ENCODE measurements around the gene DPP10.

DPP10 gene

DNA sequence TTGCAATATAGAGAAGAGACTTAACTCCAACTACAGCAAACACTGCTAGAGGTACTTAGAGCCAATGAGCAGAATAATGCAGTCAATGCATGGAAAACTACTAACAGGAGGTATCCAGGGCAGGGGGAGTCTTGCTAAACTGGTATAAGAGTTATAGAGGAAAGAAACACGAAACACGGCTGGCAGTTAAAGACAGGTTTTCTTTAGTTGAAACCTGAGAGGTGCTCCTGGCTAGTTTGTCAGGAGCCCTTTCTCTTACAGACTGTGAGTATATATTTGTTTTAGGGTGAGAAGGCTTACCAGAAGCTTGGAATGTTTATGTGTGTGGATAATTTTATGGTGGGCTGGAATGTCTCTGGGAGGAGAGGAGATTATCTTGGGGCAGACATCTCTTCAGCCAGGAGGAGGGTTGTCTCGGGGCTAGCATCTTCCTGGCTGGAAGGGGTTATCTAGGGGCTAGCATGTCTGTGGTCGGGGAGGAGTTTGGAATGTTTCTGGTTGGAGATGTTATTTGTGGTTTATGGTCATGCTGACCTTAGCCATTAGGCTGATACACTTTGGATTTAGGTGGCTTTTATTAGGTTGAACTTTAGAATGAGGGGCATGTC is 1048.8 kb downstream of the DPP10 start:
- no peak for DNase-seq

DNA sequence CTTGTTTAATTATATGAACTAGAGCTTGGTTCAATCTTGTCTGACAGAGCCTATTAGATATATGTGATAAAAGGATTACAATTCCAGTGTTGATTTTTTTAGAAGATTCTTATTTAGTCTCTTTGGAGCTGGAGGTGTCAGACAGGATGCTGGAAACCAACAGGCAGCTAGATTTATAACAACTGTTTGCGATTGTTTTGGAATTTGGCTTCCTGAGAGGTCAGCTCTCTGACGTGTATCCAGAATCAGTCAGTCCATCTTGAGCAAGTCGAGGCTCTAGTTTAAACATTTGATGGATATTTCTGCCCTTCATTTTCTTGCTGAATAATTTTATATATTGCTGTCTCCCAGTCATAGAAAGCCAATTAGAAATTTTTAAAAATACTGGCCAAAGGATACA is 1062.9 kb downstream of the DPP10 start:
- no peak for DNase-seq

DNA sequence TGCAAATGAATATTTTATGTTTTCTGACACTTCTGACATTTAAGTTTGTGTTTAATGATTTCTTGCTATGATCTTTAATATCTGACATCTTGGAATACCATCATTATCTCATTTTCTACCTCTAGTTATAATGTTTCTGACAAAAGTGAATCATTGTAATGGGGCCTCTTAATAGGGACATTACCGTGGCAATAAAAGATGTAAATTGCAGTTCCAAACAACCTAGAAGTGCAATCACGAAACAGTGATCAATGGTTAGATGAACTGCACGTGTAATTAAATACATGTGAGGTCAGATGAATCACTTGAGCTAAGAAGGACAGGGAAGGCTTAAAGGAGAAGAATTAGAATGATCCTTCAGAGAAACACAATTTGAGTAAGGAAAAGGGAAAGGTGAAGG is 1078.3 kb downstream of the DPP10 start:
- no peak for DNase-seq

DNA sequence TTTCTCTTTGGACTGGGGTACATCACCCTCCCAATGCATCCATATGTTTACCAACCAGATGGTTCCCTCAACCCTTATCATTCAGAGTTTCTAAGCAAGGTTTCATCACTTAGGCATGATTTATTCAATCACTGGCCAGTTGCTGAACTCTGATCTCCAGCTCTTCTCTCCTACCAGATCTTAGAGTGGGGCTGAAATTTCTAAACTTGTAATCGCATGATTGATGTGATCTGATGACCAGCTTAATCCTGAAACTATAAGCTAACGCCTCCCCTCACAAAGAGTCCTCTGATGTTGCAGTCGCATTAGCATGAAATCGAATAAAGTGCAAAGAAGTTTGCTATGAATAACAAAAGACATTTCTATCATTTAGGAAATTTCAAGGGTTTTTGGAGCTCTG is 1082.0 kb downstream of the DPP10 start:
- DNase-seq: no peak

DNA sequence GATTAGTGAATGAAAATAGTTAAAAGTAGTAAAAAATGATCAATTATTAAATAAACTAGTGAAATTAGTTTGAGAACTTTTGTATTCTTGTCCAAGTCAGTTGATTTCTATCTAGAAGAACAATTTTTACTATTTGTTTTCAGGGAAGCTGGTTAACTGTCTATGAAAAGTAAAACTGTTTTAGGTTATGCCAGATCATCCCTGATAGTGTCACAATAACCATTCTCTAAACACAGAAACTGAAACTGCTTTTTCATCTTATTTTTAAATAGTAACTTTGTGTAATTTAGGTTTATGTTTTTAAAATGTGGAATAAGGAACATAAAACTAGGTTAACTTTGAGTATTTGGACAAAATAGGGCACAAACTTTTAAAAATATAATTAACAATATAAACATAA is 1087.2 kb downstream of the DPP10 start:
- DNase-seq: no peak

DNA sequence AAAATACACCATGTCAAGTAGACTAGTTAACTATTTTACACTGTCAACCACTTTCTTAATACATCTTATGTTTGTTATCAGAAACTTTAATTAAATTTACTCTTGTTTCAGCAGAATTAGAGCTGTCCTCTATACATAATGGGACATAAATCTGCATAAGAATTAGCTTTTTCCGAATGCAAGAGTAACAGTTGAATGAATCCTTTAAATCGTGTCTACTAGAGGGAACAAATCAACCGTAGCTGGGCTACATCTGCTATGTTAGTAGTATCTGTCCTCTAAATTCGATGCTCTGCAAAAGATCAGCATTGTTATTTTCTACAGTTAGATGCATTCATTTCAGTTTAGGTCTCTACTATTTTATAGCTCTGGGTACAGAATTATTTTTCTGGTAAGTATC is 1090.6 kb downstream of the DPP10 start:
- no peak for DNase-seq

DNA sequence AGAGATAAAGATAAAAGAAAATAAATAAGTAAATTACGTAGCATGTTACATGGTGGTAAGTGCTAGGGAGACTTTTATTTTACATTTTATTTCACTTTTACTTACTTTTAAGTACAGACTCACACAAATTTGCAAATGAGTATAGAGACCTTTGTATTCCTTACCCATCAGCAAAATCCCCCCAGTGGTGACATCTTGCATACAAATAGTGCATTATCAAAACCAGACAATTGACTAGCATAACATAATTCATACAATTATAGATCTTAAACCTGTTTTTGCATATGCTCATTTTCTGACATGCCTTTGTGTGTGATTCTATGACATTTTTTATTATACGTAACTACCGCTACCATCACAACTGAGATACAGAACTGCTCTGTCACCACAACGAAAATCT is 1099.4 kb downstream of the DPP10 start:
- no peak for DNase-seq

DNA sequence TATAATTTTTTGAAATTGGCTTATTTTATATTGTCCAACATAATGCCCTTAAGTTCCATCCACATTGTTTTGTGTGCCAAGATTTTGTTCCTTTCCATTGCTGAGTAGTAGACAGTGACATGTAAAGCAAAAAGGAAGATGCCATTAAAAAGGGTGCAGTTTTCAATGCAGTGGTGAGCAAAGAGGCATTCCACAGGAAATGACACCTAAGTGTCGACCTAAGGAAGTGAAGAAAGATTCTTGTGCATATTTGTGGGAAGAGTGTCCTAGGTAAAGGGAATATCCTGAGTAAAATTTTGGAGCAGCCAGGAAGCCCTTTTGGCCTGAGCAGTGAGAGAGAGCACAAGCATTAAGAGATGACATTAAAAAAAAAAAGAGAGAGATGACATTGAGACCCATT is 1099.9 kb downstream of the DPP10 start:
- DNase-seq: no peak

DNA sequence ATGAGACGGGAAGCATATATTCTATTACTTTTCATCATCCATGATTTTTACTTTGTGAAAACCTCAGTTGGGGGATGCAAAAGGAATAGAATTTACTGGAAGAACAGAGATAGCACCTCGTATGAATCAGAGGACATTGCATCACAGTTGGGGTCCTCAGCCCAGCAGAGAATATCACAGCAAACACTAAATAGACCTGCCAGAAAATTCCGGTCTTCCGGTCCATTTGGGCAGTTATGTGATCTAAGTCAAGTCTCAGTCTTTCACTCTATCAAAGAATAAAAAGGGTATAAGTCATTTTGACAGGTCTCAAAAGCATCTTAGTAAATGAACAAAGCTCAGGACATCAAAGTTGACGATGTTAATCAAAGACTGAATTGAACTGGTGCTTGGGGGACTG is 1100.6 kb downstream of the DPP10 start:
- DNase-seq: no peak

DNA sequence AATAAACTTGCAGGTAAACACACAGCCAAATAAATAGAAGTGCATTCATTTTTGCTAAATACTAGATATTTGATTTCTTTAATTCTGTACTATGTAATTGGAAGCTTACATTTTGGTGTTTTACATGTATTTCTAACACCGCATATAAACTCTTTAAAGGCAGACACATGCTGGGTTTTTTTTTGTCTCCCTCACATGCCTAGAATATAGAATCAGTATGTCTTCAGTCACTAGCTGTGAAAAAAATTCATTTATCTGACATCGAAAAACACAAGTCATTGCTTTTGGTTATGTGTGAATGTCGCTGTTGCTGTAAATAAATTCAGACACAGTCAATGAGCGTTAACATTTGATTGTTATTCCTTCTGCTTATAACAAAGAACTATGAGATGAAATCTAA is 1101.0 kb downstream of the DPP10 start:
- DNase-seq: no peak

DNA sequence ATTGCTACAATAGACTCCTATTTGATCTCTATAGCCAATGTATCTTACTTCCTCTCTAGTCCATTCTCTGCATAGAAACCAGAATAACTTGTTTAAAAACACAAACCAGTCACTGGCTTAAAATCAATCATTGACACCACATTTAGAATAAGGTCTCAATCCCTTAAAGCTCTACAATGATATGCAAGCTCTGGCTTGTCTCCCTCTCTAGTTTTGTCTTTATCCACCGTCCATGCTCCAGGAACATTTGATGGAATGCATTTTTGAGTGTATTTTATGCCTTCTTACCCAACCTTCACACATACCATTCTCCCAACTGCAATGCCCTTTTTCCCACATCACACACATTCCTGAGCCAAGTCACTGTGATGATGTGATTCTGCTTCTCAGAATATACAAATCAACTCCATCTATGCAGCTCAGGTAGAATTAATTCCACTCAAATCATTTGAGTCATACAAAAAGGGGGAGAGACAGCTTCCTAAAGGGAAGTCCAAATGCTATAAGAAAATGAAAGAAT is 1107.2 kb downstream of the DPP10 start:
- no peak for DNase-seq

DNA sequence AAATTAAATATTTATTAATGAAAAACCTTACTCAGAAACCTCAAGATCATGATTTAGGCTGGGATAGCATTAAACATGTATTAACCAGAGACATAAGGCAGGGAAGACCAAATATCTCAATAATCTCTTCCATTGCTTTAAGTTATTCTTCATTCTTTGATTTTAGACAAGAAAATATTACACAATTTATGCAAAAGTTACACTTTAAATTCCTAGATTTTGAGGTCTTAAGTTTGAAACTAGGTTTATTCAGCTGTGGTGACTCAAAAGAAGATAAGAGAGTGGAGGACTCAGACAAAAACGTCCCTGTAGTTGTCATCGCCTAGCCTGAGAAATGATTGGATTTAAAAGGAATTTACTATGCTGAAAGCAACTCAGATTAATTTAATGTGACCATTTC is 1110.3 kb downstream of the DPP10 start:
- no peak for DNase-seq

DNA sequence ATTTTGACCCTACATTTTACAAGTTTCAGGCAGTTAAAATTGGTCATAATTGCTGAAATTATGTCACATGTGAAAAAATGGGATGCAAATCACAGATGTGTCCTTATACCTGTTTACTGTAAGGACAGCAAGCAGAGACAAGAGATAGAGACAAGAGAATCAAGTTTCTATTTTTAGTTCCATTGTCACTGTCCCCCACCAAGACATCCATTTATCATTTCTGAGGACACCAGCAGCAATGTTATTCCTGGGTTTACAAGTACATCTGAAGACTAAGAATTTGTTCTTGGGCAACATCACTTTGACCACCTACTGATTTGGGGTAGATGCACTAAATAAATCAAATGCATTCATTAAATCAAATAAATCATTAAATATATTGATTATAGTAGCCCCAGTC is 1111.7 kb downstream of the DPP10 start:
- DNase-seq: no peak

DNA sequence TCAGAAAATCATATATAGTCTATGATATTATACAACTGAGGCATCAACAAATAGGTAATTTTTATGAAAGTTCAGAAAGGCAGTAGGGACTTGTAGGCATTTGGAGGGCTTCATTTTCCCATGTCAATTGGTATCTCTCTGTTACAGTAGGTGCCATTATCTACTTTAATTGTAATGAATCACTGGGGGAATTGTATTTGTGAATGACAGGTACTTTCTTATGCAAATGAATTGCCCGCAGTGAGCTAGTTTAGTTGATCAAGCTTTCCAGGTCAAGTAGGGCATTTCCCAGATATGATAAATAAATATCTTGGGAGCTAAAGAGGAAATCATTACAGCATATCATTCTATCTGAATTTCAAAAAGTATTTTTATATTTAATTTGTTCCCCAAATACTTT is 1116.3 kb downstream of the DPP10 start:
- no peak for DNase-seq

DNA sequence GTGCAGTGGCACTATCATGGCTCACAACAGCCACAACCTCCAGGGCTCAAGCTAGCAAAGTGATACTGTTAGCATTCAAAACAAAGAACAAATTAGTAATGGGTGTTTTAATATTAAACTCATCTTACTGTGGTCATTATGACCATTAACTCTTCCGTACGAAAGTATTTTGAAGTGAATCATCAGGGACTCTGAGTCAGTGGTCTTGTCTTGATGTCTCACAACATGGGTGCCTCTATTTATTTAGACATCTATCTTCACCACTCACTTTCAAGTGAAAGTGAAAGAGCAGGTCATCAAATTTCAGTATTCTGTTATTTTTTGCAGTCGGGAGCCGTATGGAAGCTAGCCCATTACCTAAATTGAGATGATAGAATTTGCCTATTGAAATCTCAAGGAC is 1118.2 kb downstream of the DPP10 start:
- no peak for DNase-seq

DNA sequence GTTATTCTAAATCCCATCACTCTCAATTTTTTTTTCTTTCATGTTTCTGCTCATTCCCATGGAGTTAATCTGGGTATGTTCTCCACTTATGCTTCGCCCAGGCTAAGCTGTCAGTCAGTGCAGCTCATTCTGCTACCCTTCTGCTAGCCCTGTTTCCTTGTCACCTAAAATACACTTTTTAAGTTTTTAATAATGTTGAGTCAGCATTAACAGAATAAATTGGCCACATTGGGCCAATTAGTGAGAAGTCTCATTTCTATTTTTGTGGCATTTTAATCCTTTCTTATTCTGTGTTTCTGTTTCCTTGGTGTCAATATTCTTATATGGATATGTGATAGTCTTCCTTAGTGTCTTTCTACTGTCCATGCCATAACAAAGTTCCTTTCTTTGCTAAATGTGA is 1126.2 kb downstream of the DPP10 start:
- DNase-seq: no peak

DNA sequence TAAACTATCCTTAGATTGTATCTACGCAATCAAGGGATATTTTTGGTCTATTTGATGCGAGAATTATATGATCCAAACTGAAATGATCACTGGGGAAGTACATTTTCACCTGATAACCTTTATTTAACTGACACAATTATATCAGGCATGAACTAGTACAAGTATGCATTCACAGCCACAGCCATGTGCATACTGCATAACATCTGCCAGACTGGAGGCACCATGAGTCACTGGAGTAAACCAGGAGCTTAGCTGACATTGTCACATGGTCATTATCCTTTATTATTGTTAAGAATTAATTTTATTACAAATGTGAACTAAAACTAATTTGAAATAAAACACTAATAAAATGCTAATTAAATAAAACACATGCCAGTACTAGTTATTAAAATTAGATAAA is 1127.1 kb downstream of the DPP10 start:
- no peak for DNase-seq

DNA sequence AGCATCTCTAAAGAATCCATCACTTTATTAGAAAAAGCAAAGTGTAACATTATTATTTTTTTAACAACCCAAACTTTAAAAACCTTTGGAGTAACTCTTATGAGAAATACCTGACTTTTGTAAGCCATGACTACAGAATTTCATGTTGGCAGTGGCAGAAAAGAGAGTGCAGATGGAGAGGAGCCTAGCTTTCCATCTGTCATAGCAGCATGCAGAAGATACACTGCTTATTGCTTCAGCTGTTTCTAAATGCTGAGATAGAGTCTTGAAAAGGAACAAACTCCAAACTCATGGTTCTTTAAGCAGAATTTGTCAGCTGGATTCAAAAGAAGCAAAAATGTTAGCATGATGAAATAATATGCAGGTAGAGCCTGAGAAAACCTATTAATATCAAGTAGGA is 1130.3 kb downstream of the DPP10 start:
- DNase-seq: no peak

DNA sequence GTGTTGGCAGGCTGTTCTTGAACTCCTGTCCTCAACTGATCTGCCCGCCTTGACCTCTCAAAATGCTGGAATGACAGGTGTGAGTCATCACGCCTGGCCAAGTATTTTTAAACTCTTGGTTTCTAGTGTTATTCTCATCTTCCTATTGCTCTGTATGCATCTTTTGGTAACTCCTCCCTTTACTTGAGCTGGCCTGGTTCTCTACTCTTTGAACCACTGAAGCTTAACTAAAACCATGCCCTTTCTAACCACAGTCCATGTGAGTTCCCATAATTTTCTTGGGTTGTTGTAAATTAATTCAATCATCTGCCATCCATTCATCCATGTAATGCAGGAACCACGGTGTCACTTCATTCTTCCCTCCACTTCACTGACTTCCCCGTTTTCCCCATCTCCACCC is 1131.3 kb downstream of the DPP10 start:
- DNase-seq: no peak

DNA sequence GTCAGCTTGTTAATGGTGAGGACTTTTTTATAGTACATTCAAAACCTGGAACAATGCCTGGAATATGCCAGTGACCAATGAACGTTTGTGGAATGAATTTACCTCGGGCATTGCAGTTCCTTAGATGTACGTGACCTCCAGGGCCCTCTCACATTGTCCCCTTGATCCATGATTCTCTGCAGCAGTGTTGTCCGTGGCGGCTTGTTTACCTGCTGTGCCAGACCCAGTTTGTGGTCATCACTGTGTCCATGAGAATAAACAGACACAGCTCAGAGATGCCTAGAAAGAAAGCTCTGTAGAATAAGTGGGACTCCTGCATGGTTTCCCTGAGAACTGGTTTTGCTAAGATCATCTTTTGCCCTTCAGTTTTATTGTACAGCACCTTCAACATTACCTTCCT is 1132.2 kb downstream of the DPP10 start:
- DNase-seq: no peak

DNA sequence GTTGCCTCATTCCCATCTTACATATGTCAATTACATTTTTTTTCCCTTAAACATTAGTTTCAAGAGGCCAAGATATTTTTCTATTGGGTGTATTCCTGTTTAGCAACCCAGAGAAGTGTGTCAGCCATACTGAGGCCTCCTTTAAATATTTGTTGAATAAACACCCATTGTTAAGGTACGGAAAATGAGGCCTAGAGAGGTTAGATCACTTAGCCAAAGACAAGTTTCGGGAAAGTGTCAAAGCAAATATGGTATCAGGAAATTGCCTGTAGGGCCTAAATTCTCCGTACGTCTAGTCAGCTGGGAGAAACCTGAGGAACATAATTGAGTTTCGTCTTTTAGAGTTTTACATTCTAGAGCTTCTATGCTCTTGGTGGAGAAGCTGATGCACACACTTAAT is 1138.3 kb downstream of the DPP10 start:
- DNase-seq: no peak

DNA sequence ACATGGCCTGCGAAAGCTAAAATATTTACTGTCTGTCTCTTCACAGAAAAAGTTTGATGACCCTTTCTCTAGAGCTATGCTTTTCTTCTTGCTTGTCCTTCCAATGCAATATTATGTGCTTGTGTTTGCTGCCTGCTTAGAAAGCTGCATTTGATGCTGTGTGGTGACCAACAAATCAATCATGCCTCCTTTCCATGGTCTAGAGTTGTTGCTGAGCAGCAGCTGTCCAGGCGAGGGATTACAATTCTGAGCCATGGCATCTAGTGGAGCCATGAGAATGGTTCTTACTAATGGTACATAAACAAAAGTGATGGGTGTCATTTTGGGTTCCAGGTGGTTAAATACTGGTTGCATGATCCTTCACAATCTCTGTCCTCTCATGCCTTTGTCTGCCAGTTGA is 1142.1 kb downstream of the DPP10 start:
- no peak for DNase-seq

DNA sequence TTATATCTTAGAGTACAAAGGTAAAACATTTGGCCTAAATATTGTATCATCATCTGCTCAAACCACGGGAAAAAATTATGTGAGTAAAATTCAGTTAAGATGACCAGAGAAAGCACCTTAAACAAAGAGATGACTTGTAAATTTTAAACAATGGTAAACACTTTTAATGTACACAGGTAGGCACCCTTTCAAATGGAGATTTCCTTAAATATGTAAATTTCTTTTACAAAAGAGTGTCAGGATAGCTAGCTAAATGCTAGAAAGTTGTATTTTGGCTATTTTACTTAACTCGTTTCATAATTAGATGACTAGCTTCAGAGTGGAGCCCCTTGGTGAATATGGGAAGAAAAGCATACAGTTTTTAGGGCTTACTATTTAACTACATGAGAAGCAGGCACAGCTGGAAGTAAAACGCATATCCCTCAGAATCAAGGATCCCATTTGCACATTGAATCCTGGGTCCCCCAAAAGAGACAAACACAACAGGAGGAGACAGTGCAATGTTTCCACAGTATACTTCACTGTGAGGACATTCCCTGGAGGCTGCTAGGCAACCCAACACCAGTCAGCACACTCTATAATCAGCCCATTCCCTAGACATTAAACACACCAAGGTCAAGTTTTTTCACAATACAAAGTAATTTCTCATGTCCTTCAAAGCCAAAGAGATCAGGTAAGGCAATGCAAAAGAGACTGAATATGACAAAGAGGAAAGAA is 1154.4 kb downstream of the DPP10 start:
- DNase-seq: no peak

DNA sequence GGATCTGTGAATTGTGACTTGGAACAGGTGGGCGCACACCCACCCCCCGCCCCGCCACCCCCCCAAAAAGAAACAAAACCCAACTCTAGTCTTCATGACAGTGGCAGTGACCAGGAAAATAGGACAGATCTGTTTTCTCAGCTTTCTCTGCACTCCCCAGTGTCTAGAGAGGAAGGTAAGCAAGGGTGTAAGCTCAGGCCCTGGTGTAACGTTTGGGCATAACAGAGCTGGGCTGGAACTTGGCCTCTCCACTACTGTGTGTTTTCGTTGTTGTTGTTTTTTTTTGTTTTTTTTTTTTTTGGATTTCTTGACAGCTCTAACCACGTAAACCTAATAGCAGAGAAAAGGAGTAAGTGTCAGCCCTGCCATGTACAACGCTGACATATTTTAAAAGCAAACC is 1160.8 kb downstream of the DPP10 start:
- no peak for DNase-seq

DNA sequence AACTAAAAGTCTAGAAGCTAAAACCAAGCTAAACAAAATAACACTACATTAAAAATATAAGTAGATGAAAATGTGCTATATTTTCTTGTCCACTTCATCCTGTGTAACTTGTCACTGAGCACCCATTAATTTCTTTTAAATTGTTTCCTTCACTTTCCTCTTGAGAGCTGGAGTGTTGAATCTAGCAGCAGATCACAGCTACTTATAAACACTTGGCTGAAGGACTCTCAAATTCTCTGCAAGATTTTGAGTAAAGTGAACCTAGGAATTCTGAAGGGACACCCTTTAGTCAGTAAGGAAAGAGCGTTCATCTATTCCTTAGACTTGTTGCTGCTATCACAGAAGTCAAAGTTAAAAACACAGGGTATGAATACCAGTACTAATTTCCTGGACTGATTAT is 1163.9 kb downstream of the DPP10 start:
- no peak for DNase-seq
